HG03139 (cell line): ENCODE measurements around the gene MEX3D.

Source experiments
- ATAC-seq: cut with Tn5 transposase; IDR thresholded peaks from one replicate; pipeline ENCODE4 v1.9.1; 2021; ENCODE audit not compliant: unreplicated experiment

Gene MEX3D

DNA sequence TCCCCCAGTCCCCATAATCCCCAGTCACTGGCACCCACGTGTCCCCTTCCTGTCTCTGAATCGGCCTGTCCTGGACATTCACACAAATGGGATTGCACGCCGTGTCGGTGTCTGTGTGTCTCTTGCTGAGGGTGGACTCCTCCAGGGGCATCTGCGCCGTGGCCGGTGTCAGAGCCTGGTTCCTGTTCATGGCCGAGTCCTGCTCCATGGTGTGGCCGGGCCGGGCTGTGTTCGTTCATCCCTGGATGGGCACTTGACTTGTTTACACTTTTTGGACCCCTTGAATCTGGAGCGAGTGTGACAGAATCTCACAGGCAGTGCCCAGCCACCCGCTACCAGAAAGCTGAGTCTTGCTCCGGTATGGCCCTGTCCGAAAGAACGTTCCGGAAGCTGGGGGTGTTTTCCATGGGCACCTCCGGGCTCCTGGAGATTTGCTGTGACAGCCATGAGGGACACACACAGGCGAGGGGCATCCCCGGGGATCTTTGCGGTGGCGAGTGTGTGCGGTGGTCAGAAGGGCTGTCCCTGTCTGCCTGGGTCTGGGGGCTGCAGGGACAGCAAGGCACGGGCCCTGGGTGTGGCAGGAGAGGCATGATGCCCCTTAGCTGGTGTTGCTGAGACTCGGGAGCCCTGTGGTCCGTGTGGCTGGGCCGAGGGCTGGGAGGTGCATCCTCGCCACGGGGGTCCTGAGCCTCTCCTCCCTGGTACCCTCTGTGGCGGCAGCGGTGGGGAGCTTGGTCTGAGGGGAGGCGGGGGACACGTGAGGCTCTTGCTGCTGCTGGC is 6.4 kb upstream of the MEX3D start:
- ATAC-seq: no peak

DNA sequence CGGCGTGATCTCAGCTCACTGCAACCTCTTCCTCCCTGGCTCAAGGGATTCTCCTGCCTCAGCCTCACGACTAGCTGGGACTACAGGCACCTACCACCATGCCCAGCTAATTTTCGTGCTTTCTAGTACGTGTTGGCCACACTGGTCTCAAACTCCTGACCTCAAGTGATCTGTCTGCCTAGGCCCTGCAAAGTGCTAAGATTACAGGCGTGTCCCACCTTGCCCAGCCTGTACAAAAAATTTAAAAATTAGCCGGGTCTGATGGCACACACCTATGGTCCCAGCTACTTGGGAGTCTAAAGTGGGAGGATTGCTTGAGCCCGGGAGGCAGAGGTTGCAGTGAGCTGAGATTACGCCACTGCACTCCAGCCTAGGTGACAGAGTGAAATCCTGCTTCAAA is 4.7 kb upstream of the MEX3D start:
- ATAC-seq: no peak

DNA sequence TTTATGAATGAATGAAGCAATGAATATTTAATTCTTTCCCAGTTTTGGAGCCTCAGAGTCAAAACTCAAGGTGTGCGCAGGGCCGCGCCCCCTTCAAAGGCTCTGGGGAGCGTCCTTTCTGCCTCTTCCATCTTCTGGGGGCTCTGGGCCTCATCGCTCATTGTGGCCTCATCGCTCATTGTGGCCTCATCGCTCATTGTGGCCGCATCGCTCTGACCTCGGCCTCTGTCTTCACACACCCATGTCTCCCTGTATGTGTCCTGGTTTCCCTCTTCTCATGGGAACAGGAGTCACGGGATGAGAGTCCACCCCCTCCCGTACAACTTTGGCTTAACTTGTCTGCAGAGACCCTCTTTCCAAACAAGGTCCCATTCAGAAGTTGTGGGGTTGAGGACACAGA is 3.2 kb upstream of the MEX3D start:
- no peak for ATAC-seq

DNA sequence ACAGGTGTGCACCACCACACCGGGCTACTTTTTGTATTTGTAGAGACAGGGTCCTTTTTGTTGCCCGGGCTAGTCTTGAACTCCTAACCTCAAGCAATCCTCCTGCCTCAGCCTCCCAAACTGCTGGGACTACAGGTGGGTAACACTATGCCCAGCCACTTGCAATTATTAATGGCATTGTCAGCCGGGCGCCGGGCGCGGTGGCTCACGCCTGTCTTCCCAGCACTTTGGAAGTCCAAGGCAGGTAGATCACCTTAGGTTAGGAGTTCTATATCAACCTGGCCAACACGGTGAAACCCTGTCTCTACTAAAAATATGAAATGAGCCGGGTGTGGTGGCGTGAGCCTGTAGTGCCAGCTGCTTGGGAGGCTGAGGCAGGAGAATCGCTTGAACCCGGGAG is 2.7 kb upstream of the MEX3D start:
- no peak for ATAC-seq

DNA sequence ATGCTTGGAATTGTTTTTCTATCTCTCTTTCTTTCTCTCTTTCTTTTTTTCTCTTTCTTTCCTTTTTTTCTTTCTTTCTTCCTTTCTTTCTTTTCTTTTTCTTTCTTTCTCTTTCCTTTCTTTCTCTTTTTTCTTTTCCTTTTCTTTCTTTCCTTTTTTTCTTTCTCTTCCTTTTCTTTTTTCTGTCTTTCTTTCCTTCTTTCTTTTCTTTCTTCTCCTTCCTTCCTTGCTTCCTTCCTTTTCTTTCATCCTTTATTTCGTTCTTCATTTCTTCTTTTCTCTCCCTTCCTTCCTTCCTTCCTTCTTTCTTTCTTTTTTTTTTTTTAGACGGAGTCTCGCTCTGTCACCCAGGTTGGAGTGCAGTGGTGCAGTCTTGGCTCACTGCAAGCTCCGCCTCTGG is 1.9 kb upstream of the MEX3D start:
- ATAC-seq: no peak

DNA sequence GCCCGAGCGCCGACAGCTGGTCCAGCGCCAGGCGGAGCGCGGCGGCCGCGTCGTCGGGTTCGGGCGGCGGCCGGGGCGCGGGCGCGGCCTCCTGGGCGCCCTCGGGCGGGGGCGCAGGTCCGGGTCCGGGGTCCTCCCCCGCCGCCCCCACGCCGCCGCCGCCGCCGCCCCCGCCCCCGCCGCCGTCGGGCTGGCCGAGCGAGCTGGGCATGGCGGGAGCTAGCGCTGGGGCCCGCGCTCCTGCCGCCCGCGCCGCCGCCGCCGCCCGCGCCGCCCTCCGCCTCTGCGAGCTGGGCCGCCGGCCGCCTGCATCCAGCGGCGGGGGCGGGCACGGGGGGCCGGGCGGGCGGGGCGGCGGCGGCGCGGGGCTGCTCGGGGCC is 287 bp downstream of the MEX3D start:
- no peak for ATAC-seq

DNA sequence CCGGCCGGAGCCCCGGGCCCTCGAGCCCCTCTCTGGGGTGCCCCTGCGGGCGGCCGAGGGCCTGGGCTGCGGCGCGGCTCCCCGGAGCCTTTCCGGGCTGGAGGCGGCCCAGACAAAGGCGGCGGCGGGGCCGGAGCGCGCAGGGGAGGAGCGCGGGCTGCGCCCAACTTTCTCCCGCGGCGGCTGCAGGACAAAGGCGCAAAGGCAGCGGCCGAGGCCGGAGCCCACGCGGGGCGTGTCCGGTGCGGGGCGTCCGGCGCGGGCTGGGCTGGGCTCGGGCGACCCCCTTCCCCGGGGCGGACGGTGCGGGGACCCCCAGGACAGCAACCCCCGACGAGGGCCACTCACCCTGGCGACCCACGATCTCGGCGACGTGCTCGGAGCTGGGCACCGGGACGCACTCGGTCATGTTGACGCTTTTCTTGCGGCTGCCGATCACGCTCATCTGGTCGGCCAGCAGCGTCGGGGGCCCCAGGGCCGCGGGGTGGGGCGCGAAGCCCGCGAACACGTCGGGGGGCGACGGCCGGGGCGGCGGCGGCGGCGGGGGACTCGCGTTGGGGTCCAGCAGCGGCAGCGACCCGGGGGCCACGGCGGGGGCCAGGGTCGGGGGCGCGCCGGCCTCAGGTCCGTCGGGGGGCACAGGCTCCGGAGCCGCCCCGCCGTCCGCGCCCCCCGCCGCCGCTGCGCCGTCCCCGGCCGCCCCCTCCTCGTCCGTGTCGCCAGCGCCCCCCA is 843 bp downstream of the MEX3D start:
- ATAC-seq: no peak

DNA sequence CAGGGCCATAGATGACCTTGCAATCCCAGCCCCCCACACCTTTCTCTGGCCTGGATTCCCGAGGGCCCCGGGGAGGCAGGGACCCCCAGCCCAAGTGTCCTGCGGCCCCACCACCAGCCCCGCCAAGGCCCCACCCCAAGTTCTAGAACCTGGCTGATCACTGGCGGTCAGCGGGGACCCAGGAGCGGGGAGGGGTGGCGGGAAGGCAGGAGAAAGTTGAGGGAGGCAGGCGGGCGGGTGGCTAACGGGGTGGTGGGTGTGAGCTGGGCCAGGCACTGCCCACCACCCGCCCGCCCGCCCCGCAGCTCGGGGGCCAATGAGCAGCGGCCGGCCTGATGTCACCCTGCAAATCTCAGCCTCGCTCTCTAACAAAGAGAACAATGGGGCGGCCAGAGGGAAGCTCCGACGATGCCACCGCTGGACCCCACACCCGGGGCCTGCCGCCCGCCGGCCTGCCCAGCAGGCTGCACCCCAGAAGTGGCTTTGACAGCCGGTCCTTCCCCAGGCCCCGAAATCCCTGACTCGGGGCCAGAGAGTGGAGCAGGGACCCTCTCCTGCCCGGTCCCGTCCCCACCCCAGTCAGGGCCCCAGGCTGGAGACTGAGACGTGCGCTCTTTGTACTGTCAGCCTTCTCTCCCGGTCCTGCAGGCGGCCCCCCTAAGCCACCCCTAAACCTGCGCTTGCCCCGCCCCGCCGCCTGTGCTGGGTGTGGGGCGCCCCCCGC is 1.6 kb downstream of the MEX3D start:
- ATAC-seq: no peak

DNA sequence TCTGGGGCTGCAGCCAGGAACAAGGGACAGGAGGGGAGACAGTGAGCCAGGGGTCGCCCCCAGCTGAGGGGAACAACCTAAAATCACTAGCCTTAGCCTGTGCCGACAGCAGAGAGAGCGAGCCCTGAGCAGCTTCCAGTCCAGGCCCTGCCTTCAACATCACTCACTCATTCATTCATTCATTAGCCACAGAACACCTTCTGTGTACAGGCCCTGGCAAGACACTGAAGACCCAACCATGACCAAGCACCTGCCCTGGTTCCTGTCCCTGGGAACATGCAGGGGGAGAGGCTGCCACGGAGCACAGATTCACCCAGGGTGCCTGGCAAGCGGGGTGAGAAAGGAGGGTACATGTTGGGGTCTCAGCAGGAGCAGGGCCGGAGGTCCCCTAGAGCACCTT is 4.9 kb downstream of the MEX3D start:
- ATAC-seq: no peak

DNA sequence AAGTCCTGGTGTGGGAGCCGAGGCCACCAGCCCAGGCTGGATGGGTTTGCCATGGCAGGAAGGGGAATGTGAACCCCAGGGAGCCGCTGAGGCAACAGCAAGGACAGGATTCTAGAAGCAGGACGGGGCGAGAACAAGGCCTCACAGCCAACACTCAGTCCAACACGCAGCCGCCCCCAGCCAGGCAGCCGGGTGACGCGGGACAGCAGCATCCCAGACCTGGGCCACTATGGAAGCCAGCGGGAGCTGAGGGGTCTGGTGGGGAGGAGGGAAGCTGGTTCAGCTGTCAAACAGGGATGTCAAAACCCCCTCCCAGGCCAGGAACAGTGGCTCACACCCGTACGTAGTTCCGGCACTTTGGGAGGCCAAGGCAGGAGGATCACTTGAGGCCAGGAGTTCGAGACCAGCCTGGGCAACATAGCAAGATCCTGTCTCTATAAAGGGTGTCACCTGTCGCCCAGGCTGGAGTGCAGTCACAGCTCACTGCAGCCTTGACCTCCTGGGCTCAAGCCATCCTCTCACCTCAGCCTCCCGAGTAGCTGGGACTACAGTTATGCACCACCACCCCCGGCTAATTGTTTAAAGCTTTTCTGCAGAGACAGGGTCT is 6.8 kb downstream of the MEX3D start:
- no peak for ATAC-seq

DNA sequence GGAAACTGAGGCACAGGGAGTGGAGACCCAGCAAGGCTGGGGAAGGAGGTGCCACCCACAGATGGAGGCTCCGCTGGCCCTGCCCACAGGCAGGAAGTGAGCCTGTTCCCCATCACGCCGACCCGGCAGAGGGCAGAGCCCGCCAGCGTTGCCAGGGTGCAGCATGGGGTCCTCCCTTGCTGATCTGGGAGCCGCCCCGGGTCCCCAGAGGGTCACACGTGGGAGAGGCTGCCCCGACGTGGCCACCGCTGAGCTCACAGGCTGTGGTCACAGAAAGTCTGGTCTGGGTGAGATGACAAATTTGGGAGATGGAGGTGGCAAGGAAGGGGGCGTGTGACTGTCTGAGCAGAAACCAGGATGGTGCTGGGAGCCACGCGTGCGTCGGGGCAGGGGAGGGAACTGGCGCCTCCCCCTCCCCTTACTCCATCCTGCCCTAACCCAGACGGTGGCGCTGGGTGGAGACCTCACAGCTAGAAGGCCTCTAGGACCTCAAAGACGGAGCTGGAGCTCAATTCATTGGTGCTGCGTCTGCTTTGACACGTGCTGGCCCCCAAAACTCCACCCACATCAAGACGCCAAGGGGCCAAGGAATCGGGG is 7.7 kb downstream of the MEX3D start:
- ATAC-seq: no peak

DNA sequence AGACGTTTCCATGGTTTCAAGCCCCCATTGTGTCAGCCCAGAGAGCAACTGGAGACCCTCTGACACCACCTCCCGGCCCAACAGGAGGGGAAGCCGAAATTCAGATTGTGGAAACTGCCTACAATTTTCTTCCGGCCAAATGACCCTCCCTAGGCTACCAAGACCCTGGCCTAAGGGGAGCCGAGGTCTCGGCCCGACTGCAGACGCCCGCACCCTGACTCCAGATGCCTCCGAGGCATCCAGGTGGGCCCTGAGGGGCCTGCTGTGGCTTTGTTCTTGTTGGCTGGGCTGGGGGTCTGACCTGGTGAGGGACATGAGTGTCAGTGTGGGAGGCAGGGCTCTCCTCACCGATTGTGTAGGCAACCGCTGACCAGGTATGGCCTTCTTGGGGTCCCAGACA is 9.6 kb downstream of the MEX3D start:
- ATAC-seq: no peak

DNA sequence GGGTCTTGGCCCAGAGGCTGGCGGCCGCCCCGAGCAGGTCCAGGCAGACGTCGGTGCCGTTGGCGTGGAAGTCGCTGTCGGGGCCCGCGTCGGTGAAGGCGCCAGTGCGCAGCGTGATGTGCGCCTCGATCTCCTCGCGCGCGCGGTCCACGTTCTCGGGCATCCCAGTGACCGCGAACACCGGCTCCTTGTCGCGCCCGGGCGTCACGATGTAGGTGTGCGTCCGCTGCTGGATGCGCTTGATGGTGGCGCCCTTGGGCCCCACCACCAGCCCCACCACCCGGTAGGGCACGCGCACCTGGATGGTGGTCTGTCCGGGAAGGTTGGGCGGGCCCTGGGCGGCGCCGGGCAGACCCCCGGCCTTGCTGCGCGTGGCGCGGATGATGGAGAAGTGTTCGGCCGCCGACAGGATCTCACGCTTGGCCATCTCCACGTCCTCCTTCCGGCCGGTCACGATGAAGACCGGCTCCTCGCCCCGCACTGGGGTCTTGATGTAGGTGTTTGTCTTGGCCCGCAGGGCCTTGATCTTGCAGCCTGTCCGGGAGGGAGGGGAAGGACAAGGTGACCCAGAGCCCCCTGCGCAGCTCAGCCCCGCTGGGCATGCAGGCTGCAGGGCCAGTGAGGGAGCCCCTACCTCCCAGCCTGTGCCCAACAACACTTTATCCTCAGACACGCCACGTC is 11.6 kb downstream of the MEX3D start:
- no peak for ATAC-seq

DNA sequence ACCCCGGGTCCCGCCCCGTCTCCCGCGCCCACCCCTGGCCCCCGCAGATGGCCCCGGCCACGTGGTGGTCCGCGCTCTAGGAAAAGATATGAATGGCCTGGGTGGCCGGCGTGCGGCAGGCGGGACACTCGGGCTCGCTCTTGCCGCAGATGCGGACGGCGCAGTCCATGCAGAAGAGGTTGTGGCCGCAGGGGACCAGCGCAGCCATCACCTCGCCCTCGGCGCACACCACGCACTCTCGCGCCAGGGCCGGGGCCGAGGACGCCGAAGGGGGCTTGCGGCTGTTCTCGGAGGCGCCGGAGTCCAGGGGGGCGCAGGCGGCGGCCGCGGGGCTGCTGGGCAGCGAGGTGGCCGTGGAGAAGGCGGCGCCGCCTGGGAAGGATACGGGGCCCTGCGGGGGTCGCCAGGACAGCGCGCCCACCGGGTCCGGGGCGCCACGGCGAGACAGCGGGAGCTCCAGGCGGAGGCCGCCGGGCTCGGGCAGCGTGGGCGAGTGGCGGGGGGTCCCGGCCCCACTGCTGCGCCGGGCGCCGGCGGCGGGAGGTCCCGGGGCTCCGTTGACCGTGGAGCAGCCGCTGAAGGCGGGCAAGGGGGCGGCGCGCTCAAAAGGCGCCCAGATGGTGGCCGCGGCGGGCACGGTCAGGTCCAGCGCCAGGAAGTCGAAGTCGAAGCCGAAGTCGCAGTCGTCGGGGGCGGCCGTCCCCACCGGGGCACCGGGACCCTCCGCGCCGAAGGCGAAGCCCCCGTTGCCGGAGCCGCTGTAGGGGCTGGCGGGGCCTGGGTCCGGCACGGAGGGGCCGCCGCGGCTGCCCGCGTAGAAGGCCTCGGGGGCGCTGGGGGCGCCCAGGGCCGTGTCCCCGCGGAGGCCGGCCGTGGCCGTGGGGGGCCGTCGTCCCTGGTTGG is 12.4 kb downstream of the MEX3D start:
- no peak for ATAC-seq

DNA sequence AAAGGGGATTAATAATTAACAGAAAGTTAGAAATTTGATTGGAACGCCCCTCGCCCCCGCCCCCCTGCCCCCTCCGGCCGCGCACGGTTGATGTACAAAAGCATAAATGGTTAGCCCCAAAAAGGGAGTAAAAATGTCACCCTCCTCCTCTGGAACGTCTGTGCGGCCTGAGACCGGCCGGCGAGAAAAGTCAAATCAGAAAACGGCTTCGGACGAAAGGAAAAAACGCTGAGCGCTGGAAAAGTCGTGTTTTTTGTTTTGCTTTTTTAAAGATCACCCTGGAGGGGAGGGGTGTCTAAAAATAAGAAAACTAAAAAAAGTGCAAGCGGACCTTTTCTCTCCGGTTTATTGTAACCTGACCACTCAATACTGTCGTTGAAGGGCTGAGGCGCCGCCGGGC is 13.2 kb downstream of the MEX3D start:
- ATAC-seq: no peak

DNA sequence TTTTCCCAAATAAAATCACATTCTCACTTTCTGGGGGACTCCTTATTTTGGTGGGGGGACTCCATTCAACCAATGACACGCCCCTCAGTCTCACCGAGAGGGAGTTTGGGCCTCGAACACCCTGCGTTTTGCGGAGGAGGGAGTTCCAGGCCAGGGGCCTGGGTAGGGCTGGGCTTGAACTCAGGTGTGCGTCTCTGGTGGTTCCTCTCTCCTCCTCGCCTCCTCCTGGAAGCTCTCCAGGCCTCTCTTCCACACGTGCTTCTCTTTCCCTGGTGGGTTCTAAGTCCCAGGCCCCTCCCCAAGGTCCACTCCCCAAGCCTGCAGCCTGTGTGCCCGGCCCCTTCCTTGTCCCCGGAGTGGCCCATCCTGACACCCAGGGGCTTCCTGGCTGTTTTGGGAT is 14.7 kb downstream of the MEX3D start:
- ATAC-seq: no peak

DNA sequence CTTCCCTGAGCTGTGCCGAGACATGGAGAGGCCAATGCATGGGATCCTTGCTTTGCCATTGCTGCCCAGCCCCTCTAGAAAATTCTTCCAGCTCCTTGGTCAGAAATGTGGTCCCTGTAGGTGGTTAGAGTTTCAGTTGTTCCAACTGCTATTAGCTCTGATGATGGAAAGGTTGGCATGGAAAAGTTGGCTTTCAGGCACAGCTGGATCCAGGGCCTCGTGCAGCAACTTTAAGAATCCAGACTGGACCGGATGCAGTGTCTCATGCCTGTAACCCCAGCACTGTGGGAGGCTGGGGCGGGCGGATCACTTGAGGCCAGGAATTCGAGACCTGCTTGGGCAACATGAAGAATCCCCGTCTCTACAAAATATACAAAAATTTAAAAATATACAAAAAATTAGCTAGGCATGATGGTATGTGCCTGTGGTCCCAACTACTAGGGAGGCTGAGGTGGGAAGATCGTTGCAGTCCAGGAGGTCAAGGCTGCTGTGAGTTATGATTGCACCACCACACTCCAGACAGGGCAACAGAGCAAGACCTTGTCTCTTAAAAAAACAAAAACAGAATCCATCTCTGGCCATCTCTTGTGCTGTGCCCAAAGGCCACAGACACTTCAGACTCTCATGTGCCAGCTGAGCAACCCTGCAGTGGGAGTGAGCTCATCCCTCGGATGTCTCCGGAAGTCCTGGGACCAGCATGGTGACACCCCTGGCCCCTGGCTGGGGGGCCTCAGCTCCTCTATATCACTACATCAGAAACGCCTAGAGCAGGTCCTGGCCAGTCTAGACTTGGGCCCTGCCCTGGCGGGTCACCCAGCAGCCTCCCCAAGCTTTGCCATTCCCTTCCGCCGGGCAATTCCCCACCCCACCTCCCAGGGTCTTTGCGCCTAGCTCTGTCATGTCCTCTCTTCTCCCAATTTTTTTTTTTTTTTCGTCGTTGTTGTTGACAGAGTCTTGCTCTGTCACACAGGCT is 16.8 kb downstream of the MEX3D start:
- no peak for ATAC-seq

DNA sequence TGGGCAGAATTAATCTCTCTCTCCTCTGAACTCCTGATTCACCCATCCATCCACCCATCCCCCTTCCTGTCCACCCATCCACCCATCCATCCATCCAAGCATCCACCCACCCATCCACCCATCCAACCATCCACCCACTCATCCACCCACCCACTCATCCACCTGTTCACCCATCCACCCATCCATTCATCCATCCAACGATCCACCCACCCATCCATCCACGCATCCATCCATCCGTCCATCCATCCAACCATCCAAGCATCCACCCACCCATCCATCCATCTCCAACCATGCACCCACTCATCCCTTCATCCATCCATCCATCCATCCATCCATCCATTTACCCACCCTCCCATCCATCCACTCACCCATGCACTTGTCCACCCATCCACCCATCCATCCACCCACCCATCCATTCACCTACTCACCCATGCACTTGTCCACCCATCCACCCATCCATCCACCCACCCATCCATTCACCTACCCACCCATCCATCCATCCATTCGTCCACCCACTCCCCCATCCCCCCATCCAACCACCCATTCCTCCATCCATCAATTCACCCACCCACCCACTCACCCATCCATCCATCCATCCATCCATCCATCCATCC is 18.7 kb downstream of the MEX3D start:
- ATAC-seq: no peak
